Measurements from ENCODE around the gene RTKN. TPM values are rescaled to one million over a fixed set of nuclear protein-coding genes. Genes with fewer than 3 reads are reported as not detected.

Gene RTKN
- total RNA-seq, 1 experiment from 2014 or later = 87.1 TPM

DNA sequence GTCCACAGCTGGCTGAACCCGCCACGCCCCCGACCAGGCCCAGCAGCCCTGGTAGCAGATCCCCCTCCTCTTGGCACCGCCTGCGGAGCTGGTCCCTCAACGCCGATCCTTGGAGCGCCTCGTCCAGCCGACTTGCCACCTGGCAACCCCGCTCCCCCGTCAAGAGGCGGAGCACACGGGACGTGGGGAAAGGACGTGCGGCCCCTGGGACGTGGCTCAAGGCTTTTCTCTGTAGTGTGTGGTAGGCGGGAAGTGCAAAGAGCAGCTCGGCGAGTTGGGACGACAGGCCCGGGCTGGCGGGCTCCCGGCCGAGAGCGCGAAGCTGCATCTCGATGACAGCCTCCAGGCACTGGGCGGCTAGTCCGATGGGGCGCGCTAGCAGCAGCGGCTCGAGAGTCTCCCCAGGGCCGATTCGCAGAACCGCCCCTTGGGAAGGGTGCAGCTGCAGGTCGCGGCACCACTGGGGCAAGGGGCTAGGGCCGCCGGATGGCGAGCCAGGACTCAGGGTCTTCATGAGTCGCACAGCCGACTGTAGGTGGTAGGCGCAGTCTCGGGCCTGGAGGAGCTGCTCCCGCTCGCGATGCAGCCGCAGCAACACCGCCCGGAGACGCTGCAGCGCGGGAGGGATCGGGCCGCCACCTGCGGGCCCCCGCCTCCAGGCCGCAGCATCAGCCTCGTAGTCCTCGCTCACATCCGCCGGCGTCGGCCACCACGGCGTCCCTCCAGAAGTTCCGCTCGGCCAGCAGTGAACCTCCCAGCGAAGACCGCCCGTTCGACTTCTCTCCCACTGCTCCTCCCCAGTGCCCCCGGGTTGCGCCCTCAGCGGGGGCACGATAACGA is 40.4 kb upstream of the RTKN start:
- no peak overlapping the region for H4K91ac ChIP-seq (ENCODE audit: insufficient read length, low read depth, low read length)
- no peak overlapping the region for H3T11ph ChIP-seq (ENCODE audit: low read length)
- Mint-ChIP-seq H3K27me3 (ENCODE audit: low read depth) (no peaks in the 10 kb centered on the region), H3K9me3 (no peaks in the 10 kb centered on the region), H3K4me3 (peak overlapping the region; percentile 100), H3K27ac (peak overlapping the region; percentile 99 to 100 (median 99); a peak in 6 of 7 replicates), H3K36me3 (ENCODE audit: insufficient read depth in 1 of 3, low read depth in 3 of 3) (peaks cover 7 to 44% (median 41%) of the 10 kb centered on the region in 3 experiments), H3K4me1 (peaks cover 9 to 13% of the 10 kb centered on the region in 2 experiments)
- no peaks in the 10 kb centered on the region for H3K4me1 ChIP-seq (ENCODE audit: insufficient read depth, low read length)
- no peak overlapping the region for H2AK5ac ChIP-seq (ENCODE audit: insufficient read length, low read length)
- no CpG with 5 or more reads among the region's 80 CpGs for WGBS (ENCODE audit: extremely low coverage, insufficient read length, low lambda C conversion rate)
- no peak overlapping the region for H3K23ac ChIP-seq (ENCODE audit: insufficient read length, low read depth, low read length)
- no peaks in the 10 kb centered on the region for H3K9me3 ChIP-seq (ENCODE audit: control insufficient read depth, low read depth, low read length)
- peaks cover 8% of the 10 kb centered on the region for H3K23me2 ChIP-seq (ENCODE audit: insufficient read length, low read depth, low read length, poor library complexity, severe bottlenecking)
- H3K9ac ChIP-seq (ENCODE audit: extremely low read depth, insufficient read length, low read length) = peak overlapping the region; percentile 41
- TF ChIP-seq, protein P1, sequence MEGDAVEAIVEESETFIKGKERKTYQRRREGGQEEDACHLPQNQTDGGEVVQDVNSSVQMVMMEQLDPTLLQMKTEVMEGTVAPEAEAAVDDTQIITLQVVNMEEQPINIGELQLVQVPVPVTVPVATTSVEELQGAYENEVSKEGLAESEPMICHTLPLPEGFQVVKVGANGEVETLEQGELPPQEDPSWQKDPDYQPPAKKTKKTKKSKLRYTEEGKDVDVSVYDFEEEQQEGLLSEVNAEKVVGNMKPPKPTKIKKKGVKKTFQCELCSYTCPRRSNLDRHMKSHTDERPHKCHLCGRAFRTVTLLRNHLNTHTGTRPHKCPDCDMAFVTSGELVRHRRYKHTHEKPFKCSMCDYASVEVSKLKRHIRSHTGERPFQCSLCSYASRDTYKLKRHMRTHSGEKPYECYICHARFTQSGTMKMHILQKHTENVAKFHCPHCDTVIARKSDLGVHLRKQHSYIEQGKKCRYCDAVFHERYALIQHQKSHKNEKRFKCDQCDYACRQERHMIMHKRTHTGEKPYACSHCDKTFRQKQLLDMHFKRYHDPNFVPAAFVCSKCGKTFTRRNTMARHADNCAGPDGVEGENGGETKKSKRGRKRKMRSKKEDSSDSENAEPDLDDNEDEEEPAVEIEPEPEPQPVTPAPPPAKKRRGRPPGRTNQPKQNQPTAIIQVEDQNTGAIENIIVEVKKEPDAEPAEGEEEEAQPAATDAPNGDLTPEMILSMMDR (conservative IDR thresholded peaks at IDR 0.05) = no peak
- no peaks in the 10 kb centered on the region for H3K79me2 ChIP-seq (ENCODE audit: insufficient read depth, low read length)
- no peaks in the 10 kb centered on the region for H4K20me1 ChIP-seq (ENCODE audit: control insufficient read depth, insufficient read depth, insufficient read length)
- H3K27ac ChIP-seq (ENCODE audit: insufficient read length, low read depth, low read length) = no peak overlapping the region
- no peak overlapping the region for H2BK12ac ChIP-seq (ENCODE audit: insufficient read length, low read depth, low read length)
- H3K79me1 ChIP-seq (ENCODE audit: insufficient read depth, low read depth, low read length, poor library complexity, severe bottlenecking) = no peaks in the 10 kb centered on the region
- peak overlapping the region; percentile 78 for H3K18ac ChIP-seq (ENCODE audit: insufficient read length, low read depth, low read length)
- H2BK5ac ChIP-seq (ENCODE audit: insufficient read length, low read length) = no peak overlapping the region
- no peak overlapping the region for H2BK15ac ChIP-seq (ENCODE audit: low read depth, low read length)
- no peak overlapping the region for H2BK20ac ChIP-seq (ENCODE audit: low read depth, low read length, poor library complexity, severe bottlenecking)
- H3K27me3 ChIP-seq (ENCODE audit: insufficient read depth, low read length) = no peaks in the 10 kb centered on the region
- H3K56ac ChIP-seq (ENCODE audit: insufficient read length, low read depth, low read length) = no peak overlapping the region
- peak overlapping the region; percentile 81 for H3K4me2 ChIP-seq (ENCODE audit: insufficient read depth, insufficient read length, low read length)
- no peak overlapping the region for H3K4ac ChIP-seq (ENCODE audit: low read depth, low read length)
- H3K14ac ChIP-seq (ENCODE audit: insufficient read depth, low read length) = peak overlapping the region; percentile 87
- no peak overlapping the region for H2BK120ac ChIP-seq (ENCODE audit: low read depth, low read length, poor library complexity, severe bottlenecking)
- DNase-seq = no peak
- no peak overlapping the region for H4K5ac ChIP-seq (ENCODE audit: insufficient read length, low read depth, low read length)
- no peak overlapping the region for H4K8ac ChIP-seq (replicated peaks; ENCODE audit: insufficient read length, low read depth, low read length)
- no peak overlapping the region for H2AFZ ChIP-seq (ENCODE audit: low read length)
